ENCODE data around the gene MUS81.

MUS81 gene

GRCh38 chr11:65870307-65870658 is 10.1 kb downstream of the MUS81 start:
- Mint-ChIP-seq H3K4me3 (no peak overlapping the region), H3K27ac (peak overlapping the region; percentile 62), H3K36me3 (ENCODE audit: low read depth) (peaks cover 15% of the 10 kb centered on the region), H3K4me1 (ENCODE audit: low read depth) (peaks cover 17% of the 10 kb centered on the region), H3K27me3 (ENCODE audit: low read depth) (peaks cover 3% of the 10 kb centered on the region), H3K9me3 (no peaks in the 10 kb centered on the region)
- no peak for DNase-seq (ENCODE audit: low spot score)

GRCh38 chr11:65870706-65871681 is 10.8 kb downstream of the MUS81 start:
- Mint-ChIP-seq H3K36me3 (ENCODE audit: low read depth) (peaks cover 9% of the 10 kb centered on the region), H3K27ac (peak overlapping the region; percentile 62), H3K27me3 (ENCODE audit: low read depth) (peaks cover 3% of the 10 kb centered on the region), H3K9me3 (no peaks in the 10 kb centered on the region), H3K4me3 (peak overlapping the region; percentile 36), H3K4me1 (ENCODE audit: low read depth) (peaks cover 17% of the 10 kb centered on the region)
- DNase-seq (ENCODE audit: low spot score) = no peak

GRCh38 chr11:65871811-65872548 is 11.7 kb downstream of the MUS81 start:
- Mint-ChIP-seq H3K9me3 (no peaks in the 10 kb centered on the region), H3K4me3 (peak overlapping the region; percentile 36), H3K27me3 (ENCODE audit: low read depth) (peaks cover 3% of the 10 kb centered on the region), H3K27ac (peak overlapping the region; percentile 45), H3K4me1 (ENCODE audit: low read depth) (peaks cover 17% of the 10 kb centered on the region), H3K36me3 (ENCODE audit: low read depth) (peaks cover 5% of the 10 kb centered on the region)
- no peak for DNase-seq (ENCODE audit: low spot score)

- no peak for DNase-seq (ENCODE audit: low spot score)
- Mint-ChIP-seq H3K4me3 (peak within 1 kb of the TSS; percentile 92), H3K9me3 (no peaks in the 10 kb centered on the region), H3K4me1 (ENCODE audit: low read depth) (peaks cover 19% of the 10 kb centered on the region), H3K36me3 (ENCODE audit: low read depth) (no peaks in the 10 kb centered on the region), H3K27me3 (ENCODE audit: low read depth) (peaks cover 3% of the 10 kb centered on the region), H3K27ac (peak within 1 kb of the TSS; percentile 89)
Measured at GRCh38 chr11:65872586-65873317, 12.5 kb downstream of the MUS81 start, which contains the start of gene EFEMP2. Gene EFEMP2 (minus strand): TSS chr11:65872800. CDS start chr11:65872354, 446 bp downstream.

- H3K27ac Mint-ChIP-seq = peak overlapping the region; percentile 89
- peak; percentile 94 for DNase-seq (ENCODE audit: low spot score)
- H3K9me3 Mint-ChIP-seq = no peaks in the 10 kb centered on the region
- H3K36me3 Mint-ChIP-seq (ENCODE audit: low read depth) = no peaks in the 10 kb centered on the region
- H3K4me1 Mint-ChIP-seq (ENCODE audit: low read depth) = peaks cover 19% of the 10 kb centered on the region
- peaks cover 3% of the 10 kb centered on the region for H3K27me3 Mint-ChIP-seq (ENCODE audit: low read depth)
- peak overlapping the region; percentile 92 for H3K4me3 Mint-ChIP-seq
Measured at GRCh38 chr11:65873318-65874156, 13.3 kb downstream of the MUS81 start.

GRCh38 chr11:65879617-65880016 is 19.4 kb downstream of the MUS81 start, which contains the start of gene CTSW:
Gene CTSW (plus strand): TSS chr11:65879837. CDS start chr11:65879855, 18 bp downstream.
- H3K36me3 Mint-ChIP-seq (ENCODE audit: low read depth) = peaks cover 16% of the 10 kb centered on the region
- DNase-seq (ENCODE audit: low spot score) = no peak
- H3K27me3 Mint-ChIP-seq (ENCODE audit: low read depth) = no peaks in the 10 kb centered on the region
- H3K4me3 Mint-ChIP-seq = peak within 1 kb of the TSS; percentile 71
- H3K4me1 Mint-ChIP-seq (ENCODE audit: low read depth) = peaks cover 28% of the 10 kb centered on the region
- H3K27ac Mint-ChIP-seq = peak within 1 kb of the TSS; percentile 76
- no peaks in the 10 kb centered on the region for H3K9me3 Mint-ChIP-seq

GRCh38 chr11:65880027-65880426 is 19.8 kb downstream of the MUS81 start:
- Mint-ChIP-seq H3K36me3 (ENCODE audit: low read depth) (peaks cover 20% of the 10 kb centered on the region), H3K4me3 (peak overlapping the region; percentile 71), H3K27ac (peak overlapping the region; percentile 69), H3K9me3 (no peaks in the 10 kb centered on the region), H3K27me3 (ENCODE audit: low read depth) (no peaks in the 10 kb centered on the region), H3K4me1 (ENCODE audit: low read depth) (peaks cover 30% of the 10 kb centered on the region)
- DNase-seq (ENCODE audit: low spot score) = no peak

- Mint-ChIP-seq H3K9me3 (no peaks in the 10 kb centered on the region), H3K27me3 (ENCODE audit: low read depth) (no peaks in the 10 kb centered on the region), H3K36me3 (ENCODE audit: low read depth) (peaks cover 26% of the 10 kb centered on the region), H3K4me1 (ENCODE audit: low read depth) (peaks cover 33% of the 10 kb centered on the region), H3K4me3 (peak overlapping the region; percentile 49), H3K27ac (peak overlapping the region; percentile 76)
- no peak for DNase-seq (ENCODE audit: low spot score)
Measured at GRCh38 chr11:65880844-65881421, 20.7 kb downstream of the MUS81 start.

GRCh38 chr11:65882120-65883057 is 22.2 kb downstream of the MUS81 start:
- DNase-seq (ENCODE audit: low spot score) = no peak
- Mint-ChIP-seq H3K4me3 (no peak overlapping the region), H3K27me3 (ENCODE audit: low read depth) (no peaks in the 10 kb centered on the region), H3K4me1 (ENCODE audit: low read depth) (peaks cover 40% of the 10 kb centered on the region), H3K9me3 (no peaks in the 10 kb centered on the region), H3K27ac (no peak overlapping the region), H3K36me3 (ENCODE audit: low read depth) (peaks cover 37% of the 10 kb centered on the region)

- H3K4me3 Mint-ChIP-seq = no peak overlapping the region
- no peak overlapping the region for H3K27ac Mint-ChIP-seq
- no peaks in the 10 kb centered on the region for H3K27me3 Mint-ChIP-seq (ENCODE audit: low read depth)
- no peak for DNase-seq (ENCODE audit: low spot score)
- H3K36me3 Mint-ChIP-seq (ENCODE audit: low read depth) = peaks cover 40% of the 10 kb centered on the region
- H3K4me1 Mint-ChIP-seq (ENCODE audit: low read depth) = peaks cover 40% of the 10 kb centered on the region
- no peaks in the 10 kb centered on the region for H3K9me3 Mint-ChIP-seq
Measured at GRCh38 chr11:65883058-65883761, 23.0 kb downstream of the MUS81 start.

- H3K4me1 Mint-ChIP-seq (ENCODE audit: low read depth) = peaks cover 43% of the 10 kb centered on the region
- no peaks in the 10 kb centered on the region for H3K27me3 Mint-ChIP-seq (ENCODE audit: low read depth)
- peaks cover 41% of the 10 kb centered on the region for H3K36me3 Mint-ChIP-seq (ENCODE audit: low read depth)
- peak overlapping the region; percentile 42 for H3K4me3 Mint-ChIP-seq
- no peak for DNase-seq (ENCODE audit: low spot score)
- no peaks in the 10 kb centered on the region for H3K9me3 Mint-ChIP-seq
- H3K27ac Mint-ChIP-seq = peak overlapping the region; percentile 57
Measured at GRCh38 chr11:65883786-65884715, 23.8 kb downstream of the MUS81 start.

All from T-helper 2 cell treated with Interferon-gamma antibody and Interleukin-4, amounts not matched to agents 5 μg/mL and 100 μg/mL, for 36 hours (primary cell).